OCI-LY3 (cell line): ENCODE results near the gene TPM1.
"Not testable (repeated sequence)": the region's sequence is repeated elsewhere in the genome, so short reads cannot be mapped to it uniquely, and the experiment has no call there.

Source experiments
- H2AFZ ChIP-seq: fragments of 200-600, 300-600 bp; shearing (Covaris generic); 2 replicates; pipeline ENCODE4 v1.6.0; 2014; ENCODE audit warnings: antibody characterized with exemption, low read depth, low read length
- H3K27ac ChIP-seq: fragments of 200-600, 300-600 bp; sonication (generic); 2 replicates; pipeline ENCODE4 v1.5.1; 2014; ENCODE audit warnings: mild to moderate bottlenecking, low read length, moderate library complexity, mixed read lengths
- H3K27me3 ChIP-seq: fragments of 200-600, 300-600 bp; sonication (generic); 2 replicates; pipeline ENCODE4 v1.6.1; 2014; ENCODE audit warnings: low read depth, low read length, mixed read lengths
- H3K36me3 ChIP-seq: fragments of 200-600, 300-600 bp; sonication (generic); replicated peaks from 2 replicates; pipeline ENCODE3; 2014; ENCODE audit warnings: low read depth, low read length, mixed read lengths
- H3K4me1 ChIP-seq: fragments of 300-600, 200-600 bp; sonication (generic); 2 replicates; pipeline ENCODE4 v1.6.1; 2014; ENCODE audit warnings: low read length, mixed read lengths
- H3K4me2 ChIP-seq: fragments of 200-600, 300-600 bp; sonication (generic); 2 replicates; pipeline ENCODE4 v1.6.1; 2014; ENCODE audit warnings: low read length, mixed read lengths
- H3K4me3 ChIP-seq: fragments of 300-600, 200-600 bp; sonication (generic); 2 replicates; pipeline ENCODE4 v1.5.1; 2014; ENCODE audit warnings: antibody characterized with exemption, mild to moderate bottlenecking, low read length, moderate library complexity
- H3K79me2 ChIP-seq: fragments of 300-600, 200-600 bp; shearing (Covaris generic); 2 replicates; pipeline ENCODE4 v1.6.1; 2014; ENCODE audit warnings: mild to moderate bottlenecking, low read length, mixed read lengths
- H3K9ac ChIP-seq: fragments of 300-600, 200-600 bp; shearing (Covaris generic); 2 replicates; pipeline ENCODE4 v1.6.0; 2014; ENCODE audit warnings: mild to moderate bottlenecking, low read length, moderate library complexity
- H3K9me3 ChIP-seq: fragments of 200-600, 300-600 bp; shearing (Covaris generic); 2 replicates; pipeline ENCODE4 v1.6.1; 2014; ENCODE audit warnings: low read length, mixed read lengths; ENCODE audit not compliant: insufficient read depth
- H4K20me1 ChIP-seq: fragments of 200-600, 300-600 bp; sonication (generic); 2 replicates; pipeline ENCODE4 v1.6.1; 2016; ENCODE audit warnings: low read length, mixed read lengths; ENCODE audit not compliant: insufficient read depth
- EZH2phosphoT487 ChIP-seq: fragments of 200-600 bp; shearing (Covaris generic); IDR thresholded peaks from 2 replicates; pipeline ENCODE4 v1.6.1; 2018; ENCODE audit warnings: antibody characterized with exemption, mixed run types, low read depth
- TF ChIP-seq, protein P1 (sequence below): fragments of 200-600, 300-600 bp; sonication (generic); IDR thresholded peaks from 2 replicates; pipeline ENCODE4 v1.5.1; 2014; ENCODE audit warnings: antibody characterized with exemption, low read length, low read depth

TPM1 gene

DNA sequence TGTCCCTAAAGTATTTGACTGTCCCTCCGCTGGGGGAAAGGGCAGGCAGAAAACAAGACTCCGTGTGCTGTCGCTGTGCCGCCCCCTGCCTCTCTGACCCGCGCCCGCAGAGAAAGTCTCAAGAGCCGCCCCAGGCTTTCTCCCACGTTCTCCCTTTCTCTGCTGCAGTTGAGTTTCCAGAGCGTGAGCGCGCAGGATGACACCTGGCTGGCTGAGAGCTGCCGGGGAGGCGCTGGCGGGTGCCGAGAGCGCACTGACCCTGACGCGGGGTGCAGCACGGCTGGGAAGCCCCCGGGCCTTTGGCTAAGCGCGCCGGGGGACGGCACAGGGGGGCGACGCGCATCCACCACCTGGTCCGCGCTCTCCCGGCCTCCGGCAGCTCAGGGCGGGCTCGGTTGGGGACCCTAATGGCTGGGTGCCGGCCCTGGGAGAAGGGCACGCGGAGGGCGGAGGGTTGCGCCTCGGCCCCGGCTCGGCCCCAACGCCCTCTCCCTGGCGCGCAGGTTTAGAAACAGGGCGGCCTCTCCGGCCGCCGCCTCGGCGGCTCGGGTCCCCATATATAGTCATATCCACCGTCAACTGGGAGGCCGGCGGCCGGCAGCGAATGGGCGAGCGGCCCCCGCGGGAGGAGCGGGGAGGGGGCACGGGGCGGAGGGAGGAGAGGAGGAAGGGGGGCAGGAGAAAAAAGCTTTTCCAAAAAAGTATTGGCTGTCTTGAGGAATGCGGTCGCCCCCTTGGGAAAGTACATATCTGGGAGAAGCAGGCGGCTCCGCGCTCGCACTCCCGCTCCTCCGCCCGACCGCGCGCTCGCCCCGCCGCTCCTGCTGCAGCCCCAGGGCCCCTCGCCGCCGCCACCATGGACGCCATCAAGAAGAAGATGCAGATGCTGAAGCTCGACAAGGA, at the start of gene TPM1:
Gene TPM1 (plus strand): TSS at position 774 of the 903 bp plus-strand sequence. CDS start 83 bp downstream, at position 857.
- Histone ChIP-seq H4K20me1 (no peaks in the 10 kb centered on the region), H2AFZ (no peak within 1 kb of the TSS), H3K4me2 (no peak within 1 kb of the TSS), H3K27ac (no peak within 1 kb of the TSS), H3K79me2 (no peaks in the 10 kb centered on the region), H3K27me3 (peaks cover 31% of the 10 kb centered on the region), H3K4me1 (no peaks in the 10 kb centered on the region; the same call in 1 of the 2 replicates), H3K4me3 (no peak within 1 kb of the TSS), H3K9ac (no peak within 1 kb of the TSS), H3K9me3 (no peaks in the 10 kb centered on the region), H3K36me3 (no peaks in the 10 kb centered on the region)
- TF ChIP-seq EZH2phosphoT487: no peak
- TF ChIP-seq, protein P1, sequence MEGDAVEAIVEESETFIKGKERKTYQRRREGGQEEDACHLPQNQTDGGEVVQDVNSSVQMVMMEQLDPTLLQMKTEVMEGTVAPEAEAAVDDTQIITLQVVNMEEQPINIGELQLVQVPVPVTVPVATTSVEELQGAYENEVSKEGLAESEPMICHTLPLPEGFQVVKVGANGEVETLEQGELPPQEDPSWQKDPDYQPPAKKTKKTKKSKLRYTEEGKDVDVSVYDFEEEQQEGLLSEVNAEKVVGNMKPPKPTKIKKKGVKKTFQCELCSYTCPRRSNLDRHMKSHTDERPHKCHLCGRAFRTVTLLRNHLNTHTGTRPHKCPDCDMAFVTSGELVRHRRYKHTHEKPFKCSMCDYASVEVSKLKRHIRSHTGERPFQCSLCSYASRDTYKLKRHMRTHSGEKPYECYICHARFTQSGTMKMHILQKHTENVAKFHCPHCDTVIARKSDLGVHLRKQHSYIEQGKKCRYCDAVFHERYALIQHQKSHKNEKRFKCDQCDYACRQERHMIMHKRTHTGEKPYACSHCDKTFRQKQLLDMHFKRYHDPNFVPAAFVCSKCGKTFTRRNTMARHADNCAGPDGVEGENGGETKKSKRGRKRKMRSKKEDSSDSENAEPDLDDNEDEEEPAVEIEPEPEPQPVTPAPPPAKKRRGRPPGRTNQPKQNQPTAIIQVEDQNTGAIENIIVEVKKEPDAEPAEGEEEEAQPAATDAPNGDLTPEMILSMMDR: no peak

DNA sequence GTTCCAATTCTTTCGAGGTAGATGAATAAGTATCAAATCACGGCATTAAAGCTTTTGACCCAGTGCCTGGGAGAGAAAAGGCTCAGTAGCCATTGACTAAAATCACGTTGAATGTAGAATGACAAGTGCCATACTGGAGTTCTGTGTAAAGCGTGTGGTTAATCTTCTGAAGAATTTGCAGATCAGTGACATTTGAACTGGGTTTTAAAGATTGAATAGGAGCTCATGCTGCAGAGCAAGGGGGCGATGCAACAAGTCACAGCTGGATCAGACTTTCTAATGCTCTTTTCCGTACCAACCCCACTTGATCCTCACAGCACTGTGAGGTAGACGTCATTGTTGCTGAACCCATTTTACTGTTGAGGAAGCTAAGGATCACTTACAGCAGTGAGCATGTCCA, 49.5 kb upstream of the TPM1 start:
- Histone ChIP-seq H3K36me3 (no peaks in the 10 kb centered on the region), H3K27me3 (peaks cover 12% of the 10 kb centered on the region; the same call in 1 of the 2 replicates), H3K4me2 (no peak overlapping the region), H3K9me3 (no peaks in the 10 kb centered on the region), H3K9ac (no peak overlapping the region), H3K79me2 (no peaks in the 10 kb centered on the region), H3K27ac (no peak overlapping the region), H3K4me3 (no peak overlapping the region), H2AFZ (no peak overlapping the region), H4K20me1 (no peaks in the 10 kb centered on the region), H3K4me1 (no peaks in the 10 kb centered on the region)
- TF ChIP-seq, protein P1: no peak
- TF ChIP-seq EZH2phosphoT487: no peak

DNA sequence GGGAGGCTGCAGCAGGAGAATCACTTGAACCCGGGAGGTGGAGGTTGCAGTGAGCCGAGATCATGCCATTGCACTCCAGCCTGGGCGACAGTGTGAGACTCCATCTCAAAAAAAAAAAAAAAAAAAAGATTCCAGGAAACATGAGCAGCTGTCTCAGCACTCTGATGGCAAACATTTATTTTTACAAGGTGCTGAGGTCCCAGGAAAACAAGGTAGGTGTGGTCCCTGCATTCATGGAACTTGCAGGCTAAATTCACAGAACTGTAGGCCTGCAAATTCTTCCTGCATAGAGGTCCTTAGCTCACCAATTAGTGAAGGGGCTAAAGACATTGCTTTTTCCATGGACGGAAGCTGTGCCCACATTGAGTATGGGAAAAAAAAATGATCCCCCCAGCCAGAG, 48.9 kb upstream of the TPM1 start:
- H3K36me3 ChIP-seq, H3K4me2 ChIP-seq, H3K27ac ChIP-seq, H4K20me1 ChIP-seq, H2AFZ ChIP-seq, H3K79me2 ChIP-seq, H3K9ac ChIP-seq, H3K4me3 ChIP-seq, H3K9me3 ChIP-seq, H3K4me1 ChIP-seq: not testable (repeated sequence)
- H3K27me3 ChIP-seq: peaks cover 12% of the 10 kb centered on the region; the same call in 1 of the 2 replicates

DNA sequence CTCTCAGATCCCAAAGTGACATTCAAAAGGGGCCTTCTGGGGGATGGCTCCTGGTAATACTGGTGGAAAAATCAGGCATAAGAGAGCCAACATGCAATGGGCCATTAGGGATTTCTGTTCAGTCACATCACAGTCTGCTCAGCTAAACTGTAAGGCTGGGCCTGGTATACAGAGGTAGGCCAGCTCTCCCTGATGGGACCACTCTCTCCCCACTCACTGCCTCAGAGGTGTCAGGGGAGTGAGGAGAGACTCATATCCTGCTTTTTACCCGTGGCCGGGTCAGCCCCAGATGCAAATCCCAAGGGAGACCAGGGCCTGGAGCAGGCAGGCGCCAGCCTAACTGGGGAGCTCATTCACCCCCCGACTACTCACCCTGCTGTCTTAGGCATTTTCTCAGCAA, 48.1 kb upstream of the TPM1 start:
- no peak overlapping the region for H2AFZ ChIP-seq
- no peaks in the 10 kb centered on the region for H3K36me3 ChIP-seq
- no peaks in the 10 kb centered on the region for H3K79me2 ChIP-seq
- no peaks in the 10 kb centered on the region for H4K20me1 ChIP-seq
- no peak overlapping the region for H3K27ac ChIP-seq
- peaks cover 12% of the 10 kb centered on the region; the same call in 1 of the 2 replicates for H3K27me3 ChIP-seq
- H3K4me3 ChIP-seq: no peak overlapping the region
- no peak for TF ChIP-seq EZH2phosphoT487
- TF ChIP-seq, protein P1: no peak
- no peak overlapping the region for H3K9ac ChIP-seq
- no peaks in the 10 kb centered on the region for H3K4me1 ChIP-seq
- H3K9me3 ChIP-seq: no peaks in the 10 kb centered on the region
- no peak overlapping the region for H3K4me2 ChIP-seq
